ENCODE results near the gene ARHGEF28.

ARHGEF28 gene

DNA sequence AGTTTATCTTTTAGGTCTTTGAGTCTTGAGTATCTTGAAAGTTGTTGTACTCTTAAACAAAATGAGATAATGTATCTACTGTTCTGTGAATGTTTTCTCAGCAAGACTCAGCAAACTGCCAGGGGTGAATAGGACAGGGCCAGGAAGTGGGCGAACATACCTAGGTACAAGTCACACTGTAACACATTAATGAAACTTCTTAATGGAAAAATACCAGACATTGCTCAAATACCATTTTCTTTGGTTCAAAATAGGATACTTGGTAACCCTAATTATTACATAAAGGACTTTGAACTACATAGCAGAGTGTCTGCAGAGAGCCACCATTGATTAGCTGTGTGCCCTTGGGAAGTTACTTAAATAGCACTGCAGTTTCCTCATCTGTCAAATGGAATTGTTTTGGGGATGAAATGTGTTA is 197.5 kb downstream of the ARHGEF28 start:
- DNase-seq: no peak

DNA sequence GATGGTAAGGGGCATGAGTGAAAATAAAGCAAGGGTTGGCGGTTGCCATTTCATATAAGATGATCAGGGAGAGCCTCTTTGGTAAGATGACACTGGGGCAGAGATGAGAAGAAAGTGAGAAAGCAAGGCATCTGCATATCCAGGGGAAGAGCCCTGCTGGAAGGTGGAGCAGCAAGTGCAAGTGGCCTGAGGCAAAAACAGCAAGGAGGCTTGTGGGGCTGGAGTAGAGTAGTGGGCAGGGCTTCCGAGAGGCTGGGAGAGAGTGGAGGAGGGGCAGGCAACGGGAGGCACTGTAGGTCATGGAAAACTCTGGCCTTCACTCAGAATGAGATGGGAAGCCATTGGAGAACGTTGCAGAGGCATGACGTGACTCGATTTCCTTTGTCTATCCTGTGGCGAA is 199.2 kb downstream of the ARHGEF28 start:
- no peak for DNase-seq

DNA sequence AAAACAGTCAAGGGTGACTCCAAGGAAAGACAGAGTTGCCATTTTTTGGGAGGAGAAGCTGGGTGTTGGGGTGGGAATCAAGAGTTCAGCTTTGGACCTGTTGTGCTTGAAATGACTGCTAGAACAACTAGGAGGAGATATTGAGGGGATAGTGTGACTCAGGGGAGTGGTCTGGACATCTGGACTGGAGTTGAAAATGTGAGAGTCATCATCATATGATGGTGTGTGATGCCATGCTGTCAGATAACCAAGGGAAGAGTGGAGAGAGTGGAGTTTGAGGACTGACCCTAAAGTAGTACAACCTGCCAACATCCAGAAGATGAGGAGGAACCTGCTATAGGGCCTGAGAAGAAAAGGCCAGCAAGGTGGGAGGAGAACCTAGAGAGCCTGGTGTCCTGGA is 199.7 kb downstream of the ARHGEF28 start:
- no peak for DNase-seq

DNA sequence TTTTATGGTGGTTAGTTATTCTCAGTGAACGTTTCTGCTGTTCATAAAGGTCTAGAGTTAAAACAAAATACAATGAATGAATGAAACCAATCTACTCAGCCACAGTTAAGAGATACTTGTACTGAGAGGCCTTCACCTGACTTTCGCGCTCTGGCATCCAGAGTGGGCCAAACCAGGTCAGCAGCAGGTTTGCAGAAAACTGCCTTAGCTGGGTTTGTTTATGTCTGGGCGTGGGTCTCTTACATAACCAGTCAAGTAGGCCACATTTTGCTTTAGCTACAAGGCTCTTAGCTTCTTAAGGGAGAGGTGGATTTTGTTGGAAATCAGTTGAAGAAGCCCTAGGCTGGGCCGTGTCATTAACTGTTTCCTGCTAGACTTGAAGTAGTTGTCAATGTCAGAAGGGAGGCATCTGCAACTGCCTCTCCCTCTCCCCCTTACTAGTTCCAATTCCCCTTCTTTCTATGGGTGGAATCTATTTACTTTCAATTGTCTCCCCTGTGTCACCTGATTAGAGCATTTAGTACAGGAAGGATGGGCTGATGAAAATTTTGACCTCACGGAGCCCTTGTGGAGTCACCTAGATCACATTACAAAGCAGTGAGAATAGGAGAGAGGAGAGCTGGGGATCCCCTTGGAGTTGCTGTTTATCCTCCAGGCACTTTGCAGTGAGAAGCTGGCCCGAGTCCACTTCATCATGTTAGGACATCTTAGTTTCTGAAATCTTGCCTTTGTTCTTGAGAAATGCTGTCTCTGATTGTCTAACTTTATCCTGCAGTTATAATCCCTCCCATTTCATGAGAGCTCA is 200.5 kb downstream of the ARHGEF28 start:
- no peak for DNase-seq

DNA sequence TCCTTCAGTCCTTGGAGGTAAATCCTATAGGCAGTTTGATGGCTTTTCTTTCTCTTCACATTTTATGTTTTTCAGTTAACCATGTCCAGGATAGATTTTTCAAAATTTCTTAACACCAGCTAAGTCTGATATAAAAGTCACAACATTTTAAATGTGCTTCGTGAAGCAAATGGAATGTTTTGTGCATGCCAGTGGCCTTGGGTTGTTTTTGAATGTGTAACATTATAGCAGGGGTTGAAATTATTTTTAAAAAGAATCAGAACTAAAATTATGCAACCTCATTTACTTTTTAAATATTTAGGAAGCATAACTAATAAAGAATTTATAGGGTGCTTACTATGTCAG is 201.1 kb downstream of the ARHGEF28 start:
- no peak for DNase-seq

DNA sequence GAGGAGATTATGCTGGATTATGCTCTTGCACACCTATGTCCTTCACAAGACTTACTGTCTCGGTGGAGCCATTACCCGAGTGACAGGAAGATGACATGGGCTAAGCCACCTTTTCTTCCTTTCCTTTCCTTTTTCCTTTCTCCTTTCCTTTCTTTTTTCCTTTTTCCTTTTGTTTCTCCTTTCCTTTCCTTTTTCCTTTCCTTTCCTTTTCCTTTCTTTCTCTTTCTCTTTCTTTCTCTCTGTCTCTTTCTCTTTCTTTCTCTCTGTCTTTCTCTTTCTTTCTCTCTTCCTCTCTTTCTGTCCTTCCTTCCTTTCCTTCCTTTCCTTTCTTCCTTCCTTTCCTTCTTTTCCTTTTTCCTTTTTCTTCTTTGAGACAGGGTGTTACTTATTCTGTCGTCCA is 202.5 kb downstream of the ARHGEF28 start:
- no peak for DNase-seq

DNA sequence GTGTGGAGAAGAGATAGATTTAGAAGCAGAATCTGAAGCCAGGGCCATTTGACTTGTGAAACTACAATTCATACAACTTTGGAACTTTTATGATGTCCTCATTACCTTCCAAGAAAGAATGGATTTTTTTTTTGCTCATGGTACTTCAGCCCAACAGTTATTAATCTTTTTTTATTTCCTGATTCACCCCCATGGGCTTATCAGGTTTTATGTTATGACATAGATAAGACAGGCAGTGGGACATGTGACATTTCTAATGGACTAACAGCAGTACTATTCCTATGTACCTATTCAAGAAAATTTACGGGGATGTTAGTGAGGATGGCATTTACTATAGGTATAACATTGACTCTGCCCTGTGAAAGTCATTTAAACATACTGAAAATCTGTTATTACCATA is 204.7 kb downstream of the ARHGEF28 start:
- no peak for DNase-seq

DNA sequence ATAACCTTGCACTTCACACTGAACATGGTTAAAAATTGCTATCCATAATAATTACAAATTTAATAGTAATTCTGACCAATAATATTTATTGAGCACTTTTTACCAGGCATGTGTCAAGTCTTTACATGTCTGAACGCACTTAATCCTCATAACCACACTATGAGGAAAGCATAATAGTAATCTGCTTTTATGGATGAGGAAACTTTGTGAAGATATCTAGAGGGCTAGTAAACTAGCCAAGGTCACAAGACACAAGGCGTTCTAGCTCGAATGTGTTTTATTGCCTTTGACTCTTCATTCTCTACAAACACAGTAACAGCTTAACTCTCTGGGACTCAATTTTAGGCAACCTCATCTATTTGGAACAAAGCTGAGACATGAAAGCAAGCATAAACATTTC is 205.1 kb downstream of the ARHGEF28 start:
- no peak for DNase-seq

DNA sequence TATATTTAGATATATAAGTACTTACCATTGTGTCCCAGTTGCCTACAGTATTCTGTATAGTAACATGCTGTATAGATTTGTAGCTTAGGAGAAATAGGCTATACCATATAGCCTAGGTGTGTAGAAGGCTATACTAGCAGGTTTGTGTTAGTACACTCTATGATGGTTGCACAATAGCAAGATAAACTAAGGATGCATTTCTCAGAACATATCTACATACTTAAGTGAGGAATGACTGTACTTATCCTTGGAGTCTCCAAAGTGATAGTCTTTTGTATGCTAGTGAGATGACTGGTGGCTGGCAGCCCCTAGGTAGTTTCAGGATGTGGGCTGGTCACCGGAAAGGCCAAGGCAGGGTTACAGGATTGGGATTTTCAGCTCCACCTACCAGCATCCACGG is 208.7 kb downstream of the ARHGEF28 start:
- DNase-seq: no peak

DNA sequence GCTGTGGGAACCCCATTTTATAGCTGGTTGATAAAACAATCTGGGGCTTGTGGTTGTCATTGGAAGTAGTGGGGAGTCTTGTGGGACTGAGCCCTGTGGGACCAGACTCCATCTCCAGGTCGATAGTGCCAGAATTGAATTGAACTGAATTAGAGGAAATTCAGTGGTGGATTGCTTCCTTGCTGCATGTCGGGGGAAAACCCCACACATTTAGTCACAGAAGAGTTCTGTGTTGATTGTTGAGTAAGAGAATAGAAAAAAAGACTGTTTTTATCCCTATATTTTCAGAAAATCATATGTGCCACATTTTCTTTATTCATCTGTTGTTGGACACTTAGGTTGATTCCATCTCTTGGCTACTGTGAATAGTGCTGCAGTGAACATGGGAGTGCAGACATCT is 209.7 kb downstream of the ARHGEF28 start:
- no peak for DNase-seq

DNA sequence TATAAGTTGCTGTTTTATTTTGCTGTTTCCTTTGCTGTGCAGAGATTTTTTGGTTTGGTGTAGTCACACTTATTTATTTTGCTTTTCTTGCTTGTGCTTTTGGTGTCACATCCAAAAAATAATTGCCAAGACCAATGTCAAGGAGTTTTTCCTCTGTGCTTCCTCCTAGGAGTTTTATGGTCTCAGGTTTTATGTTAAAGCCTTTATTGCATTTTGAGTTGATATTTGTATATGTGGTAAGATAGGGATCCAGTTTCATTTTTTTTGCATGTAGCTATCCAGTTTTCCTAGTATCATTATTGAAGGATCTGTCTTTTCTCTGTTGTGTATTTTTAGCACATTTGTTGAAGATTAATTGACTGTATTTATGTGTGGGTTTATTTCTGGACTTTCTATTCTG is 210.6 kb downstream of the ARHGEF28 start:
- no peak for DNase-seq

DNA sequence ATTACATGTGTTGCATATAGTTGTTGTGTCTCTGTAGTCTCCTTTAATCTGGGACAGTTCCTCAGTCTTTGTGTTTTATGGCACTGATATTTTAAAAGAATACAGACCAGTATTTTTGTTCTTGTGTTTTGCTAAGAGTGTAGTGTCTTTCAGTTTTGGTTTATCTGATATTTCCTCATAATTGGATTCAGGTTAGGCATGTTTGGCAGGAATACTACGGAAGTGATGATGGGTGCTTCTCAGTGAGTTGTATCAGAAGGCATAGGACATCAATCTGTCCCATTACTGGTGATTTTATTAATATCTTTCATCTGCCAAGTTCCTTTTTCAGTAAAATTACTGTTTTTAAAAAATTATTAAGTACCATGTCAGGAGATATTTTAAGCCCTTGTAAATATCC is 212.9 kb downstream of the ARHGEF28 start:
- DNase-seq: no peak

DNA sequence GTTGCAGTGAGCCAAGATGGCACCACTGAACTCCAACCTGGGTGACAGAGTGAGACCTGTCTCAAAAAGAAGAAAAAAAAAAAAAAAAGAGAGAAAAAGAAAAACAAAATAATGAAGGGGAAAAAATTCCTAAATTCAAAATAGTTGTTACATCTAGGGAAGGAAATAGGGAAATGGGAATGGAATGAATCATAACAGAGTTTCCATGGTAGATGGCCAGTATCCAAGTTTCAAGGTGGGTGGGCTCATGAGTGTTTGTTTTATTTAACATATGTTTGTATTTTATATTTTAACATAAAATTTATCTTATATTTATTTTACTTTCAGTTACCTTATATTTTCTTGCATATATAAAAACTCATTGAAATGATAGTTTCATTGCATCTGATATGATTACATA is 215.6 kb downstream of the ARHGEF28 start:
- no peak for DNase-seq

DNA sequence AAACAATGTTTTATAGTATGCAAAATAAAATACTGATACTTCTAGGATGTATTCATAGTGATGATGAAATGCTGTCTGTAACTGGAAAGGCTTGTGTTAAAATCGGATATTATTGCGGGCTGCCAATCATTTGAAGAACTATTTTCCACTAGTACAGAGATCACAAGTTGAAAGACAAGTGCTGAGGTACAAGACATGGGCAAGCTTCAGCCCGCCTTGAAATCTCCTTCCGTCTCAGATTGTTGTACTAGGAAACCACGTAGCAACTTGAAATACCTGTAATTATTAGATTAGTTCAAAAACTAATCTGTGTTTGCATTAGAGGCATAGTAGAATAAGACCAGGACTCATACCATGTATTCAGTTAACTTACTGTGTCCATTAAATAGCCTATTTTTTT is 218.2 kb downstream of the ARHGEF28 start:
- no peak for DNase-seq

DNA sequence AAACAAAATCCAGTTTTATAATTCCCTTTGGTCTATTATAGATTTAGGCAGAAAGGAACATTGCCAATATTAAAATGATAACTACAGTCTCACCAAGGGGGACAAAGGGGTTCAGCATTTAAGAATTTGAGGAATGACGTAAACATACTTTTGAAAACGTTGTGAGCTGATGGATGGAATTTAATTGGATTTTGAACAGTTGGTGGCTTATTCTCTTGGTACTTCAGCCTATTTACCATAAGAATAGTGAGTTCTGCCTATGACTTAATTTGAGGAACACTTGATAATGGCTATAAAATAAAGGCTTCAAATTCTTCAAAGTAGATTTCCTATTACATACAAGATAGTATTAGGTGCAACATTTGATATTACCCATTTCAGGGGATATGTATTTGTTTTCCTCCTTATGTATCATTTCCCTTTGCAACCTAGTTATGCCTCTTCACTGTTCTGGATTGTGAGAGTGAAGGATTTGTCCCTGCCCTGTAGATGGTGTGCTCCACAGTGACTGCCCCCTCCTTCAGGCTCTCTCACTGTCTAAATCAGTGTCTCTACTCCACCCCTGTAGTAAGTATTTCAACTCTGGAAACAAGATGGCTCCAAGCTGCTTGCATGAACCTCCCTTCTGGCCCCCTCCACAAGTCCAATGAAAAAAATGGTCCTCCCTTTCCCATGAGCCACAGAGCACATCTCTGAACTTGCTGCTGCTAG is 225.6 kb downstream of the ARHGEF28 start:
- DNase-seq: no peak

DNA sequence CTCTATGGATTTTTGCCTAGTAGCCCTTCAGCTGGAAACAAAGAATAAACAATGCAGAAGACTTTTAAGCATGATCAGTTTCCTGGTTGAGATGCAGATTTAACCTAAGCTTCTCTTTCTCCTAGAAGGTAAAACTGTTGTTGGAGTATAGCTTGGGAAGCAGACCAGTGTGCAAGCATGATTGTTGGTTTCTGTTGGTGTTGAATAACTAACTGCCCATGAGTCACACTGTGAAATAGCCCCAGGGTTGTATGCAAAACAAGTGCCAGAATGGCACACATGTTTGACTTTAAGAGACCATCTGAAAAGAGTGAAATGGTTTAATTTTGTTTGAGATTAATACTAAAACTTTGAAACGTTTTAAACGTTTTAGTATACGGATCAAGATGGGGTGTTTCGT is 227.1 kb downstream of the ARHGEF28 start:
- DNase-seq: no peak

DNA sequence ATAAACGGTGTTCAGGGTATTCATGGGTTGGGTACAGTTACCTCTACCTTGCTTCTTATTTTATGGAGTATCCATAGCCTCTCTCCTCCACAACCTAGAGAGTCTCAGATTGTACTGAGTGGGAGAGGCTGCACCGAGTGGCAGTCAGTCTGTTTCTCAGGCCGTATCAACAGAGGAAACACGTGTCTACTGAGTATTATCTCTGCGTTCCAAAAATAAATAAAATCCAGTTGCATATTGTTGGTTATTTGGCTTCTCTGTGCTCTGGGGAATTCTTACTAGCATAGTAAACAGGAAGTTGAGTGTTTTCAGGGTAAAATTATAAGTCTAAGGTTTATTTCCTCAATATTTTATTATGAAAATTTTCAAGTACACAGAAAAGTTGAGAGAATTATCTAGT is 231.0 kb downstream of the ARHGEF28 start:
- DNase-seq: no peak

DNA sequence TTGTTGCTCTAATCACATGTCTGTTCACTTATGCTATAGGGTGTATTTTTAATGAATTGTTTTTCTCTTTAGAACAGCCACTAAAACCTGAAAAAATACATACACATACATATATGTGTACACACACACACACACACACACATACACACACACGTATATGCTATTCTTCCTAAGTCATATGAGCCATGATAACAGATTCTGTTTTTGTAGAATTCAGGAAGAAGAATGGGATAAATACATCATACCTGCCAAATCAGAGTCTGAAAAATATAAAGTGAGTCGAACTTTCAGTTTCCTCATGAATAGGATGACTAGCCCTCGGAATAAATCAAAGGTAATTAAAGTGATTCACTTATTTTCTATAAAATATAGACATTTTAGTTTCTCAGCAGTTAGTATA is 231.4 kb downstream of the ARHGEF28 start:
- no peak for DNase-seq

DNA sequence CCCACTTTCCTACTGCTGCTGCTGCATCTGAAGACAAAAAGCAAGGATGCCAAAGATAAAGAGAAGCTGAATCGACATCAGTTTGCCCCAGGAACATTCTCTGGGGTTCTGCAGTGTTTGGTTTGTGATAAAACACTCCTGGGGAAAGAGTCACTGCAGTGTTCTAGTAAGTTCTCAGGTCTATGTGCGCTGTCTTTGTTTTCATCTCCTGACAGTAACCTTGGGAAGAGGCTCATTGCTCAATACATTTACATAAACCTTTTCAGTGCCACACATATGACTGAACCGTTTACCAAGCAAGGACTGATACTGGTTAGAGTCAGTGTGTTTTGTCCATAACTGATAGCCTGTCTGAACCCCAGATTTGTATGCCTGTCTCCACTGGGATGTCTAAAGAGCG is 232.1 kb downstream of the ARHGEF28 start:
- DNase-seq: no peak

DNA sequence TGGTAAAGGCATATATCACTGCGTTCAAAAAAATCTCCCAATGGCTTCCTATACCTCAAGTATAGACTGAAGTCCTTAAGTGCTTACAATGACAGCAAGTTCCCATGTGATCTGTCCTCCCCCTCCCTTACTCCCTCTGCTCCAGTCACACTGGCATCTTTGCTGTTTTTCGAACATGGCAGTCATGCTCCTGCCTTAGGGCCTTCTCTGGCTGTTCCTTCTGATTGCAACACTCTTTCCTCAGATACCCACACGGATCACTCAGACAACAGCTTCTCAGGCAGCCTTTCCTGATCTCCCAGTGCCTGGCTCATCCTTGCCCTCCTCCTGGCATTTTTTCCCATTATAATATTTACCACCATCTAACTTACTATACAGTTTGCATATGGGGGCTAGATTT is 232.8 kb downstream of the ARHGEF28 start:
- DNase-seq: no peak

DNA sequence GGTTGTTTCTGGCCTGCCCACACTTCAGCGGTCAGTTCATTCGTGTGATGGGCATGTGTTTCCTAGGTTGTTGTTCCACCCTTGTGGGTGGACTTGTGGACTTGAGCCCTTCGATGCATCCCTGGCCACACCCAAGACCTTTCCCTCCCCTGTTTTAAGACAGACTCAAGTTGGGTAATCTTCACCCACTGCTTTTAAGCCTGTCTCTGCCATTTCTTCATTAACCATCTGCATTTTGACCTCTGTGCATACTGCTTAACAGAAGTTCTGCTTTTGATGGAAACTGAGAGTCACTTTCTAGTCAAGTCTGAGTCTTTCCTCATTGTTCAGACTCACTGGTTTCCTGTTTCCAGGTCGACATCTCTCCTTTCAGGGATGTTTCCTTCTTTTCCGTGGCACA is 233.7 kb downstream of the ARHGEF28 start:
- no peak for DNase-seq

DNA sequence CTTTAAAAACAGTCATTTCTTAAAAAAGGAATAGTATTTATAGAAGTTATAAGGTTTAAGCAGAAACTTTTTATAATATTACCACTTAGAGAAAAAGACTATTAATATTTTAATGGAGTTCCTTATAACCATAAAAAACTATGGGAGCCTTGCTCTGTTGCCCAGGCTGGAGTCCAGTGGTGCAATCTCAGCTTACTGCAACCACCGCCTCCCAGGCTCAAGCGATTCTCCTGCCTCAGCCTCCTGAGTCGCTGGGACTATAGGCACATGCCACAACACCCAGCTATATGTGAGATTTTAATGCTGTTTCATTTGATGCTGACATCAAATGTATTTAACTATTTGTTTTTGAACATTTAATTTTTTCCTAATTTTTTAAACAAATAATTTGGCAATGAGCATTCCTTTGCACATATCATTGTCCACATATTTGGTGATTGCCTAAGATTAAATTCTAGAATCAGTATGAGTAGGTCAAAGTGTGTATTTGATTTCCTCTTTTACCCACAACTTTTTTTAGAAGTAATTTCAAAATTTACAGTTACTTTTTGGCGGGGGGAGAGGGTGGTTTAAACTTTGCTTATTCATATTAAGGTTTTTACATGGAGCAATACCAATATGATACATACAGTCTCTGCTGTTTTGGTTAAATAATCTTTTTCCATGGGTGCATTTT is 235.5 kb downstream of the ARHGEF28 start:
- no peak for DNase-seq

DNA sequence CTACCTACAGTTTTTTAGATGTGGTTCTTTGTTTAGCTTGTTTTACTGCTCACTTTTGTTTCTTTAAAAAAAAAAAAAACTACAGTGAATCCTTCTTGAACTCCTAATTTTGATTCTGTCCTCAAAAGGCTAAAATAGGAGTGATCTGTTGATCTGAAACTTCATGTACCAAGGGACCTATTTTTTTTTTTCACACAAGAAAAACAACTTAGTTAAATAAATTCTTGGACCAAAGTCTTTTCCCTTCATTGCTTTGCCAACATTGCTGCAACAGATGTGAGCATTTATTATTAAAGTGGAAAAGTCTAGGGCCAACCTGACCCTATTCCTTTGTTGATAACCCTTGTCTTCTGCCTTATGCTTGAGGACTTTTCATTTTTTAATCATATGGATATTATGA is 236.8 kb downstream of the ARHGEF28 start:
- DNase-seq: no peak

DNA sequence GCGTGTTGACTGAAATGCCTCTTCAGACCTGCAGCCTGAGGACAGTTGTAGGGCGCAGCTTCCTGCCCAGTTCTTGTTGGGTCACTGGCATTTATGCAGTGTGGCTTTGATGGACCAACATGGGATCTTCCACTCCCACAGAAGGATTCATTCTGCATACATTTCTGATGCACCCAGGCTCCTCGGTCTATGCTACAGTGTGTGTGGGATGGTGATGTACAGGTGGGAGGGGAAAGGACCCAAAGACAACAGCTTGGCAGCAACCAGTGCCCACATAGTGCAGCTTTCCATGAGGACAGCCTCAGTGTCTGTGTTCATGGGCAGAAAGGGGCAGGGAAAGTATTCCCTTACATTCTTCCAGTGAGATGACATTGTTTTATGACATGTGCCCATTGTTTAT is 237.9 kb downstream of the ARHGEF28 start:
- DNase-seq: no peak

Data from OCI-M1 (cell line).